ENCODE data around the gene EPPIN.

Gene EPPIN

DNA sequence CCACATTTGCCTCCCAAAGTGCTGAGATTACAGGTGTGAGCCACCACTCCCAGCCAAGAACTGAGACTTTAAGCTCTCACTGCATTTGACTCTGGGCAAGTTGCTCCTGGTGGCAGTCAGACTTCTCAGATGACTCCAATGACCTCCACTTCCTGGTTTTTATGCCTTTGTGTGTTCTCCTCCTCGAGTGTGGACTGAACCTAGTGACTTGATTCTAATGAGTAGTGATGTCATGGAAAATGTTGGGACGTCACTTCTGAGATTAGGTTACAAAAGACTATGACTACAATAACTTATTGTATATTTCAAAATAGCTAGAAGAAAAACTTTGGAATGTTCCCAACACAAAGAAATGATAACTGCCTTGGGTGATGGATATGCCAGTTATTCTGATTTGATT, 43.8 kb downstream of the EPPIN start:
- Histone ChIP-seq H3K9me3 (no peaks in the 10 kb centered on the region), H3K27ac (no peak overlapping the region)
- DNase-seq: no peak

DNA sequence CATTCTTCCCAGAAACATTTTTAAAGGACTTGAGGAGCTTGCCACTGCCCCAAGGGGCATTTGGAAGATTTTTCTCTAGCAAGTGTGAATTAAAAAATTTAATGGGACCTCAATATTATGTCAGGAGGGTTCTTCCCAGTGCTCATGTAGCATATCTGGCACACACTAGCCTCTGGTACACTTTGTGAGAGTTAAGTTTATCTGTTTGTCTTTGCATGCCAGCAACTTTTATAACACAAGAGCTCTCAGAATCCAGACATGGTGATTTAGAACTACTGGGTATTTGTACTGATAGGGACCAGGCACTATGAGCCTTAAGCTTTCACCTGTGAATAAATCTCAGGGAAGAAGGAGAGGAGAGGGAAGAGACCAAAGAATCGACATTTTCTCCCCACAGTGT, 44.6 kb downstream of the EPPIN start:
- Histone ChIP-seq H3K36me3 (no peaks in the 10 kb centered on the region), H3K9me3 (no peaks in the 10 kb centered on the region), H3K27ac (no peak overlapping the region), H3K27me3 (peaks cover 0 to 38% of the 10 kb centered on the region in 2 donors), H3K4me3 (no peak overlapping the region), H3K4me1 (no peaks in the 10 kb centered on the region)
- DNase-seq: no peak
- intact Hi-C loops (cut with DNase I; ENCODE audit: low total_unique reads): no loop called here
- TF ChIP-seq, protein P1, sequence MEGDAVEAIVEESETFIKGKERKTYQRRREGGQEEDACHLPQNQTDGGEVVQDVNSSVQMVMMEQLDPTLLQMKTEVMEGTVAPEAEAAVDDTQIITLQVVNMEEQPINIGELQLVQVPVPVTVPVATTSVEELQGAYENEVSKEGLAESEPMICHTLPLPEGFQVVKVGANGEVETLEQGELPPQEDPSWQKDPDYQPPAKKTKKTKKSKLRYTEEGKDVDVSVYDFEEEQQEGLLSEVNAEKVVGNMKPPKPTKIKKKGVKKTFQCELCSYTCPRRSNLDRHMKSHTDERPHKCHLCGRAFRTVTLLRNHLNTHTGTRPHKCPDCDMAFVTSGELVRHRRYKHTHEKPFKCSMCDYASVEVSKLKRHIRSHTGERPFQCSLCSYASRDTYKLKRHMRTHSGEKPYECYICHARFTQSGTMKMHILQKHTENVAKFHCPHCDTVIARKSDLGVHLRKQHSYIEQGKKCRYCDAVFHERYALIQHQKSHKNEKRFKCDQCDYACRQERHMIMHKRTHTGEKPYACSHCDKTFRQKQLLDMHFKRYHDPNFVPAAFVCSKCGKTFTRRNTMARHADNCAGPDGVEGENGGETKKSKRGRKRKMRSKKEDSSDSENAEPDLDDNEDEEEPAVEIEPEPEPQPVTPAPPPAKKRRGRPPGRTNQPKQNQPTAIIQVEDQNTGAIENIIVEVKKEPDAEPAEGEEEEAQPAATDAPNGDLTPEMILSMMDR (IDR thresholded peaks at IDR 0.05): no peak

More for the DNA sequence above, 43.8 kb downstream of the EPPIN start:
- no peaks in the 10 kb centered on the region for H3K4me1 ChIP-seq
- H3K27me3 ChIP-seq: peaks cover 0 to 32% of the 10 kb centered on the region in 2 donors
- H3K36me3 ChIP-seq: no peaks in the 10 kb centered on the region
- intact Hi-C loops (cut with DNase I; ENCODE audit: low total_unique reads): no loop called here
- no peak overlapping the region for H3K4me3 ChIP-seq
- TF ChIP-seq, protein P1 (IDR thresholded peaks at IDR 0.05): no peak

DNA sequence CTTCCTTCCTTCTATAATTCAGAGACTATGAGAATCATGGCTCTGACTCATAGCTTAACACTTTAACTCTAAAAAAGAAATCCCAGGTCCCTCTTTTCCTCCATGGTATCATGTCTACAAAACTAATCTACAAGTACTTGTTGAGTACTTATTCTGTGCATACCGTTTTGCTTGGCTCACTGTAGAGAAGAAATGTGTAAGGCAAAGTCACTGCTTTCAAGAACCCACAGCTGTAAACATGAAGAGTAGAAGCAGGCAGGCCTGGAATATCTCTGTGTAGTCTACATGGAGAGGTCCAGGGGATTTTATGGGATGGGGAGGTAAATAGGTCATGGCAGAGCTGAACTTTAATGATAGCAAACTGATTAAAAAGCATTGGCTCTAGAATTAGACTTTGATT, 45.6 kb downstream of the EPPIN start:
- Histone ChIP-seq H3K4me3 (no peak overlapping the region), H3K36me3 (no peaks in the 10 kb centered on the region), H3K27me3 (peaks cover 0 to 38% of the 10 kb centered on the region in 2 donors), H3K9me3 (no peaks in the 10 kb centered on the region), H3K27ac (no peak overlapping the region), H3K4me1 (no peaks in the 10 kb centered on the region)
- no peak for DNase-seq
- intact Hi-C loops (cut with DNase I; ENCODE audit: low total_unique reads): no loop called here
- TF ChIP-seq, protein P1 (IDR thresholded peaks at IDR 0.05): no peak

DNA sequence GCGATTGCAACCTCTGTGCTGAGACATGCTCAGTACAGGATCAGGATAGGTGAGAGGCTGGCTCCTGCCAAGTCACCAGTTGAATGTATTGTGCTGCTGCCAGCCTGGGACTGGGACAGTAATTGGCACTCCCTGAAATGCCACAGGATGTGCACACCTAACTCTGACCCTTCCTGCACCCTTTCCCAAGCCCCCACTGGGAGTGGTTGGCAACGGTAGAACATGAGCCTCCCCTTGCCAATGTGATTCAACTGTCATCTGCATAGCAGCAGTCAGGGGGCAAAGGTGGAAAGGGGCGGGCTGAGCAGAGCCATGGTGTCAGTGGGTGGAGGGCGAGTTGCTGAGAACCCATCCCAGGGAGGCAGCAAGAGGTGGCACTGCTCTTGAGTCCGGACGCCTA, 47.2 kb downstream of the EPPIN start:
- TF ChIP-seq, protein P1 (IDR thresholded peaks at IDR 0.05): no peak
- no peaks in the 10 kb centered on the region for H3K4me1 ChIP-seq
- intact Hi-C loops (cut with DNase I; ENCODE audit: low total_unique reads): no loop called here
- H3K36me3 ChIP-seq: no peaks in the 10 kb centered on the region
- H3K27me3 ChIP-seq: peaks cover 0 to 31% of the 10 kb centered on the region in 2 donors
- H3K9me3 ChIP-seq: no peaks in the 10 kb centered on the region
- no peak overlapping the region for H3K27ac ChIP-seq
- no peak for DNase-seq
- no peak overlapping the region for H3K4me3 ChIP-seq

DNA sequence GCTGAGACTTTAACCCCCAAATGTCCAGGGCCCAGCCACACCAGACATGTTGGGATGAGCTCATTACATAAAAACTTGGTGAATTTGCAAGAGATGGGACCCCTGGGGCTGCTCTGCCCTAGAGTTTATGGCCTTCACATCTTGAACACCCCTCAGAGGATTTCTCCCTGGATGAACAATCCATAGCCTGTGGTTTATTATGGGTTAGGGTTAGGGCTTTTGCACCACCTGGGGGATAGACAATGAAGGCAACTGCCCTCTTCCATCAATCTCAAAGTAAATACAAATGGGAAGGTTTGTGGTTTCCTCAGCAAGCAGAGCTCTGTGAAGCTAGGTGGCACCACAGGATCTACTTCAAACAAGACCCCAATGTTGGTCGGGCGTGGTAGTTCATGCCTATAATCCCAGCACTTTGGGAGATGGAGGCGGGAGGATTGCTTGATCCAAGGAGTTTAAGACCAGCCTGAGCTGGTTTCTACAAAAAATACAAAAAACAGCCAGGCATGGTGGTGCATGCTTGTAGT, 49.2 kb downstream of the EPPIN start:
- H3K4me3 ChIP-seq: no peak overlapping the region
- no peak for DNase-seq
- H3K9me3 ChIP-seq: no peaks in the 10 kb centered on the region
- H3K27me3 ChIP-seq: peaks cover 0 to 30% of the 10 kb centered on the region in 2 donors
- no peak overlapping the region for H3K27ac ChIP-seq
- TF ChIP-seq, protein P1 (IDR thresholded peaks at IDR 0.05): no peak
- H3K4me1 ChIP-seq: no peaks in the 10 kb centered on the region
- H3K36me3 ChIP-seq: no peaks in the 10 kb centered on the region
- intact Hi-C loops (cut with DNase I; ENCODE audit: low total_unique reads): no loop called here

DNA sequence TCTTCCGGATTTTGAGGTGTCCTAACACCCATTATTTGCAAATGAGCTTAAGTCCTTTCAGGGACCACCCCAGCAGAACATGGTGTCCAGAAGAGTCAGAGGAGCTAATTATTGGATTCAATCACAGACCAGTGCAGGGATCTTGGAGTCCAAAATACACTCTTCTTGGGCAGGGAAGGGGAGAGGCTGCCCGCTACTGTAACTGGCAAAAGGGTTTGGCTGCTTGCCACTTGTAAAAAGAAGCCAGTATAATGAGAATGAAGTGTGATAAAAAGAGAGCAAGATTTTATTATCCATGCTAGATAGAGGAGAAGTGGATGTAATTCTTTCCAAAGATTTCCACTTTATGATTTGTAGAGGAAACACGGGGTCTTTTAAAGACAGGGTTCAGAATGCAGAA, 51.0 kb downstream of the EPPIN start:
- H3K27me3 ChIP-seq: peaks cover 0 to 31% of the 10 kb centered on the region in 2 donors
- H3K27ac ChIP-seq: no peak overlapping the region
- no peak overlapping the region for H3K4me3 ChIP-seq
- DNase-seq: no peak
- no peaks in the 10 kb centered on the region for H3K4me1 ChIP-seq
- H3K36me3 ChIP-seq: no peaks in the 10 kb centered on the region
- TF ChIP-seq, protein P1 (IDR thresholded peaks at IDR 0.05): no peak
- intact Hi-C loops (cut with DNase I; ENCODE audit: low total_unique reads): no loop called here
- H3K9me3 ChIP-seq: no peaks in the 10 kb centered on the region
